ENCODE measurements around the gene NRP2. TPM values are rescaled to one million over a fixed set of nuclear protein-coding genes. Genes with fewer than 3 reads are reported as not detected.

NRP2 gene
- total RNA-seq, 2 experiments from 2014 or later, result 0.19 TPM; not detected in 1

- intact Hi-C loops (cut with DNase I, micrococcal nuclease), result no loop called here
- no peaks in the 10 kb centered on the region for H3K4me1 Mint-ChIP-seq (ENCODE audit: low read depth)
- H3K36me3 ChIP-seq (ENCODE audit: insufficient read depth, low read length), result no peaks in the 10 kb centered on the region
- H3K4me1 ChIP-seq (ENCODE audit: insufficient read depth, low read length), result no peaks in the 10 kb centered on the region
- ChIA-PET CTCF (no interaction called here), POLR2A (no interaction called here)
- ATAC-seq (ENCODE audit: poor library complexity), result no peak
- H3K27ac Mint-ChIP-seq, result no peak overlapping the region
- TF ChIP-seq CTCF (IDR thresholded peaks at IDR 0.05), result no peak
- H3K27me3 ChIP-seq (ENCODE audit: control insufficient read depth in 1 of 2, insufficient read depth in 2 of 2, low read length in 2 of 2), result peaks cover 0 to 3% of the 10 kb centered on the region in 2 experiments
- no peaks in the 10 kb centered on the region for H3K9me3 Mint-ChIP-seq
- peaks cover 17% of the 10 kb centered on the region for H3K27me3 Mint-ChIP-seq
- no peak overlapping the region for H3K4me3 ChIP-seq (ENCODE audit: low read length)
- H3K36me3 Mint-ChIP-seq (ENCODE audit: low read depth), result no peaks in the 10 kb centered on the region
- no peak overlapping the region for H3K4me3 Mint-ChIP-seq
- DNase-seq, result no peak
- H3K27ac ChIP-seq (ENCODE audit: low read depth in 1 of 2, low read length in 2 of 2), result no peak overlapping the region
- no peaks in the 10 kb centered on the region for H3K9me3 ChIP-seq (ENCODE audit: control insufficient read depth in 1 of 2, insufficient read depth in 1 of 2, low read length in 2 of 2)
Observed at GRCh38 chr2:205644018-205644417, 38.3 kb upstream of the NRP2 start.

GRCh38 chr2:205646680-205647079 is 35.6 kb upstream of the NRP2 start:
- no peaks in the 10 kb centered on the region for H3K4me1 ChIP-seq (ENCODE audit: insufficient read depth, low read length)
- Mint-ChIP-seq H3K4me1 (ENCODE audit: low read depth) (no peaks in the 10 kb centered on the region), H3K4me3 (no peak overlapping the region), H3K27me3 (peaks cover 17% of the 10 kb centered on the region), H3K27ac (no peak overlapping the region), H3K36me3 (ENCODE audit: low read depth) (no peaks in the 10 kb centered on the region), H3K9me3 (no peaks in the 10 kb centered on the region)
- ChIA-PET CTCF (no interaction called here), POLR2A (no interaction called here)
- no peak overlapping the region for H3K4me3 ChIP-seq (ENCODE audit: low read length)
- ATAC-seq (ENCODE audit: poor library complexity) (no peak), DNase-seq (no peak)
- intact Hi-C loops (cut with DNase I, micrococcal nuclease), result no loop called here
- TF ChIP-seq CTCF (IDR thresholded peaks at IDR 0.05), result no peak
- no peak overlapping the region for H3K27ac ChIP-seq (ENCODE audit: low read depth in 1 of 2, low read length in 2 of 2)
- no peaks in the 10 kb centered on the region for H3K36me3 ChIP-seq (ENCODE audit: insufficient read depth, low read length)
- no peaks in the 10 kb centered on the region for H3K9me3 ChIP-seq (ENCODE audit: control insufficient read depth in 1 of 2, insufficient read depth in 1 of 2, low read length in 2 of 2)
- peaks cover 0 to 3% of the 10 kb centered on the region in 2 experiments for H3K27me3 ChIP-seq (ENCODE audit: control insufficient read depth in 1 of 2, insufficient read depth in 2 of 2, low read length in 2 of 2)

- H3K4me3 Mint-ChIP-seq, result no peak overlapping the region
- CTCF ChIA-PET, result no interaction called here
Observed at GRCh38 chr2:205650450-205650849, 31.9 kb upstream of the NRP2 start.

More at GRCh38 chr2:205650450-205650849, 31.9 kb upstream of the NRP2 start:
- Mint-ChIP-seq H3K9me3 (no peaks in the 10 kb centered on the region), H3K27ac (no peak overlapping the region), H3K4me1 (ENCODE audit: low read depth) (no peaks in the 10 kb centered on the region), H3K27me3 (no peaks in the 10 kb centered on the region), H3K36me3 (ENCODE audit: low read depth) (no peaks in the 10 kb centered on the region)
- Histone ChIP-seq H3K9me3 (ENCODE audit: control insufficient read depth in 1 of 2, insufficient read depth in 1 of 2, low read length in 2 of 2) (no peaks in the 10 kb centered on the region), H3K36me3 (ENCODE audit: insufficient read depth, low read length) (no peaks in the 10 kb centered on the region), H3K4me1 (ENCODE audit: insufficient read depth, low read length) (no peaks in the 10 kb centered on the region), H3K27ac (ENCODE audit: low read depth in 1 of 2, low read length in 2 of 2) (no peak overlapping the region), H3K27me3 (ENCODE audit: control insufficient read depth in 1 of 2, insufficient read depth in 2 of 2, low read length in 2 of 2) (no peaks in the 10 kb centered on the region), H3K4me3 (ENCODE audit: low read length) (no peak overlapping the region)
- no peak for TF ChIP-seq CTCF (IDR thresholded peaks at IDR 0.05)
- POLR2A ChIA-PET, result no interaction called here
- intact Hi-C loops (cut with DNase I, micrococcal nuclease), result no loop called here
- no peak for ATAC-seq (ENCODE audit: poor library complexity)
- DNase-seq, result no peak
